Urothelium cell line (cell line): ENCODE data around the gene IRX4.

Source experiments
- DNase-seq: peaks from one replicate; pipeline ENCODE4 v3.0.0; 2011; ENCODE audit warnings: low spot score, mixed read lengths
- FAIRE-seq: peaks from 2 replicates; lab custom pipeline; 2011; peaks lifted over from hg19 to GRCh38; lab: Jason Lieb, UNC

IRX4 gene

GRCh38 chr5:1892685-1893445 lies 10.1 kb upstream of the IRX4 start:
- peak; percentile 53 for FAIRE-seq
- no peak for DNase-seq

- DNase-seq (no peak), FAIRE-seq (no peak)
Observed at GRCh38 chr5:1892211-1892610, 9.5 kb upstream of the IRX4 start.

- DNase-seq (no peak), FAIRE-seq (peak; percentile 75)
Observed at GRCh38 chr5:1891391-1891790, 8.7 kb upstream of the IRX4 start.

GRCh38 chr5:1890296-1890695 lies 7.6 kb upstream of the IRX4 start:
- FAIRE-seq = peak; percentile 46

GRCh38 chr5:1889321-1890065 lies 6.8 kb upstream of the IRX4 start:
- DNase-seq (no peak), FAIRE-seq (no peak)

More at GRCh38 chr5:1890296-1890695, 7.6 kb upstream of the IRX4 start:
- DNase-seq = no peak

- no peak for FAIRE-seq
- no peak for DNase-seq
Observed at GRCh38 chr5:1888541-1889251, 6.0 kb upstream of the IRX4 start.

GRCh38 chr5:1887588-1888360 lies 5.0 kb upstream of the IRX4 start:
- DNase-seq = no peak
- no peak for FAIRE-seq

GRCh38 chr5:1886846-1887587 lies 4.3 kb upstream of the IRX4 start:
- DNase-seq = peak; percentile 47
- no peak for FAIRE-seq

GRCh38 chr5:1885868-1886845 lies 3.4 kb upstream of the IRX4 start:
- no peak for FAIRE-seq
- DNase-seq = no peak

- FAIRE-seq (no peak), DNase-seq (no peak)
Observed at GRCh38 chr5:1885404-1885755, 2.7 kb upstream of the IRX4 start.

GRCh38 chr5:1884678-1885403 lies 2.1 kb upstream of the IRX4 start:
- DNase-seq (no peak), FAIRE-seq (no peak)

- DNase-seq (no peak), FAIRE-seq (no peak)
Observed at GRCh38 chr5:1883925-1884677, 1.4 kb upstream of the IRX4 start.

- no peak for DNase-seq
Observed at GRCh38 chr5:1883120-1883924, 597 bp upstream of the IRX4 start.

GRCh38 chr5:1881731-1882336 lies 891 bp downstream of the IRX4 start:
- DNase-seq (no peak), FAIRE-seq (no peak)

More at GRCh38 chr5:1883120-1883924, 597 bp upstream of the IRX4 start:
- FAIRE-seq = no peak

GRCh38 chr5:1881098-1881572 lies 1.6 kb downstream of the IRX4 start:
- peak; percentile 88 for DNase-seq
- FAIRE-seq = peak; percentile 83

GRCh38 chr5:1880377-1881025 lies 2.2 kb downstream of the IRX4 start:
- DNase-seq (no peak), FAIRE-seq (no peak)
